ENCODE results near the gene SMARCB1.

DNA sequence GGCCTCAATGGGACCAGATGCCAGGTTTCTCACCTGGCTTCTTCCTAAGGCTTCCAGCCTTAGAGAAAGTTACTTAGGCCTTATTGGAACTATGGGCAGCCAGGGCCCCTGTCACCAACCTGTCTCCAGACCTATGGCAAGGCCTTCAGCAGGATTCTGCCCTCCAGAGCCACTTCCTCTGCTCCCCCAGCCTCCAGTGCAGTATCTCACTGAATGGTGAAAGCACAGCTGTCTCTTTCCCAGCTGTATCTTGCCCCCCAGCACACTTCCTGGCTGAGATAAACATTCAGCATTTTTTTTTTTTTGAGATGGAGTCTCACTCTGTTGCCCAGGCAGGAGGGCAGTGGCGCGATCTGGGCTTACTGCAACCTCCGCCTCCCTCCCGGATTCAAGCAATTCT lies 72.4 kb downstream of the SMARCB1 start:
- TF ChIP-seq, protein P1, sequence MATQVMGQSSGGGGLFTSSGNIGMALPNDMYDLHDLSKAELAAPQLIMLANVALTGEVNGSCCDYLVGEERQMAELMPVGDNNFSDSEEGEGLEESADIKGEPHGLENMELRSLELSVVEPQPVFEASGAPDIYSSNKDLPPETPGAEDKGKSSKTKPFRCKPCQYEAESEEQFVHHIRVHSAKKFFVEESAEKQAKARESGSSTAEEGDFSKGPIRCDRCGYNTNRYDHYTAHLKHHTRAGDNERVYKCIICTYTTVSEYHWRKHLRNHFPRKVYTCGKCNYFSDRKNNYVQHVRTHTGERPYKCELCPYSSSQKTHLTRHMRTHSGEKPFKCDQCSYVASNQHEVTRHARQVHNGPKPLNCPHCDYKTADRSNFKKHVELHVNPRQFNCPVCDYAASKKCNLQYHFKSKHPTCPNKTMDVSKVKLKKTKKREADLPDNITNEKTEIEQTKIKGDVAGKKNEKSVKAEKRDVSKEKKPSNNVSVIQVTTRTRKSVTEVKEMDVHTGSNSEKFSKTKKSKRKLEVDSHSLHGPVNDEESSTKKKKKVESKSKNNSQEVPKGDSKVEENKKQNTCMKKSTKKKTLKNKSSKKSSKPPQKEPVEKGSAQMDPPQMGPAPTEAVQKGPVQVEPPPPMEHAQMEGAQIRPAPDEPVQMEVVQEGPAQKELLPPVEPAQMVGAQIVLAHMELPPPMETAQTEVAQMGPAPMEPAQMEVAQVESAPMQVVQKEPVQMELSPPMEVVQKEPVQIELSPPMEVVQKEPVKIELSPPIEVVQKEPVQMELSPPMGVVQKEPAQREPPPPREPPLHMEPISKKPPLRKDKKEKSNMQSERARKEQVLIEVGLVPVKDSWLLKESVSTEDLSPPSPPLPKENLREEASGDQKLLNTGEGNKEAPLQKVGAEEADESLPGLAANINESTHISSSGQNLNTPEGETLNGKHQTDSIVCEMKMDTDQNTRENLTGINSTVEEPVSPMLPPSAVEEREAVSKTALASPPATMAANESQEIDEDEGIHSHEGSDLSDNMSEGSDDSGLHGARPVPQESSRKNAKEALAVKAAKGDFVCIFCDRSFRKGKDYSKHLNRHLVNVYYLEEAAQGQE (IDR thresholded peaks at IDR 0.05; ENCODE audit: insufficient read depth in 1 of 2, low read depth in 2 of 2, low read length in 2 of 2), result no peak
- TF ChIP-seq FOXP2 (optimal IDR thresholded peaks at IDR 0.05; ENCODE audit: borderline replicate concordance, extremely low read depth, extremely low read length, insufficient read depth), result no peak
- TF ChIP-seq SIN3A (IDR thresholded peaks at IDR 0.05; ENCODE audit: borderline replicate concordance, insufficient read depth, low read length), result no peak
- TF ChIP-seq POLR2AphosphoS5 (IDR thresholded peaks at IDR 0.05; ENCODE audit: low read depth, low read length), result no peak
- no peak for TF ChIP-seq TAF1 (IDR thresholded peaks at IDR 0.05; ENCODE audit: borderline replicate concordance, insufficient read depth, low read length)

All from PFSK-1 (cell line).